ENCODE measurements around the gene GPR139. TPM values are rescaled to one million over a fixed set of nuclear protein-coding genes. Genes with fewer than 3 reads are reported as not detected.

GPR139 gene
- total RNA-seq, 1 experiment from 2014 or later = not detected

DNA sequence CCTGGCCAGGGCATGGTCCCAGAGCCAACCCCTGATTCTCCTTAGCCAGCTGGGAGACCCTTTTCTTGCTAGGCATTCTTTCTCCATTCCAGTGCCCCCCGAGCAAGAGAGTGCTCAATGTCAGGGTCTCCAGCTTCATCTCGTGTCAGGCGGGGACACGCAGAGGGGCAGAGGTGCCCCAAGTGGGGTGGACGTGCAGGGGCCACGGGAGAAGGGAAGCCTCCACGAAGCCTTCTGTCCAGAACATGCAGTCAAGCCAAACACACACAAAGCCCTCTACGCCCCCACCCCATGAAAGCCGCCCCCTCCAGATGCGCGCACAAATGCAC lies 852 bp downstream of the GPR139 start:
- Histone ChIP-seq H3K27me3 (replicated peaks; ENCODE audit: insufficient read depth, low read depth, low read length, poor library complexity) (peaks cover 93% of the 10 kb centered on the region), H3K27ac (ENCODE audit: low read depth, low read length, poor library complexity, severe bottlenecking) (no peak overlapping the region), H3K4me1 (ENCODE audit: insufficient read depth, low read length, poor library complexity, severe bottlenecking) (no peaks in the 10 kb centered on the region), H3K9me3 (ENCODE audit: low read depth, low read length, poor library complexity, severe bottlenecking) (no peaks in the 10 kb centered on the region), H3K36me3 (ENCODE audit: insufficient read depth, low read length, poor library complexity, severe bottlenecking) (no peaks in the 10 kb centered on the region), H3K4me3 (ENCODE audit: low read depth, low read length, poor library complexity, severe bottlenecking) (no peak overlapping the region)
- BruUV-seq (replicated peaks) = no TSS peak
- CTCF ChIA-PET = no interaction called here
- POLR2A ChIA-PET (ENCODE audit: low non-redundant PET) = interaction anchor here (0.6 kb wide), 1 partner anchor 237 kb away, joined by 9 read pairs; no protein-coding TSS in a partner anchor
- no peak for DNase-seq (ENCODE audit: low spot score)
- intact Hi-C loops (cut with micrococcal nuclease; ENCODE audit: unreplicated experiment) = no loop called here
- no peak for TF ChIP-seq EZH2 (IDR thresholded peaks at IDR 0.05; ENCODE audit: borderline replicate concordance, low read depth, low read length, poor library complexity, severe bottlenecking)
- TF ChIP-seq, protein P1, sequence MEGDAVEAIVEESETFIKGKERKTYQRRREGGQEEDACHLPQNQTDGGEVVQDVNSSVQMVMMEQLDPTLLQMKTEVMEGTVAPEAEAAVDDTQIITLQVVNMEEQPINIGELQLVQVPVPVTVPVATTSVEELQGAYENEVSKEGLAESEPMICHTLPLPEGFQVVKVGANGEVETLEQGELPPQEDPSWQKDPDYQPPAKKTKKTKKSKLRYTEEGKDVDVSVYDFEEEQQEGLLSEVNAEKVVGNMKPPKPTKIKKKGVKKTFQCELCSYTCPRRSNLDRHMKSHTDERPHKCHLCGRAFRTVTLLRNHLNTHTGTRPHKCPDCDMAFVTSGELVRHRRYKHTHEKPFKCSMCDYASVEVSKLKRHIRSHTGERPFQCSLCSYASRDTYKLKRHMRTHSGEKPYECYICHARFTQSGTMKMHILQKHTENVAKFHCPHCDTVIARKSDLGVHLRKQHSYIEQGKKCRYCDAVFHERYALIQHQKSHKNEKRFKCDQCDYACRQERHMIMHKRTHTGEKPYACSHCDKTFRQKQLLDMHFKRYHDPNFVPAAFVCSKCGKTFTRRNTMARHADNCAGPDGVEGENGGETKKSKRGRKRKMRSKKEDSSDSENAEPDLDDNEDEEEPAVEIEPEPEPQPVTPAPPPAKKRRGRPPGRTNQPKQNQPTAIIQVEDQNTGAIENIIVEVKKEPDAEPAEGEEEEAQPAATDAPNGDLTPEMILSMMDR (conservative IDR thresholded peaks at IDR 0.05; ENCODE audit: low read depth, low read length) = no peak

DNA sequence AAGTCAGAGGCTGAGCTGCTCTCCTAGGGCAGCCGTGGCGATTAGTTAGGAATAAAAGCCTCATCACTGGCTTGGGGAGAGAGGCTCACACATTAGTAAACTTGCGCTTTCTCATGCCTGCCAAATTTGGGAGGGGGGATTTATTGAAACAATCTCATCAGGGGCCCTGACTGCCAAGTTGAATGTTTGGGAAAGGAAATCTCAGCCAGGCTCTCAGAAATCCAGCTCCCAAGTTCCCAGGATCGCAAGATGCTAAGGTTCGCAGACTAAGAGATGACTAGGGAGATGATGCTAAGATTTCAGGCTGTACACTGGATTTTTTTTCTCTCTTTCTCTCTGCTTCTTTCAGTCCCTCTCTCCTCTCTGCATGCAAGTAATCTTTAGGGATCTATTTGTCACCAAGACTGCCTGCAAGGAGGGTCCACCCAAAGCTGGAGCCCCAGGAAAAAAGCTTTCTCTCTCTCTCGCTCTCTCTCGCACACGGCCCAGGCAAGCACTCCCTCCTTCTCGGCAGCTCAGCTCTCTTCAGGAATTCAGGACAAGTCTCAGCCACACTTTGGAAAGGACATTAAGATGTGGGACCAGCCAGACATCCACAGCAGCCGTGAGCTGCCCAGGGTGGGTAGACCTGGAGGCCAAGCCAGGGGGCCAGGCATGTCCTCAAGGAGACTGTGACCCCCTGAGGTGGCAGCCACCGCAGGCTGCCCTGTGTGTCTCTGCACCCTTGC lies 1.4 kb downstream of the GPR139 start:
- no peak for TF ChIP-seq EZH2 (IDR thresholded peaks at IDR 0.05; ENCODE audit: borderline replicate concordance, low read depth, low read length, poor library complexity, severe bottlenecking)
- TF ChIP-seq, protein P1 (conservative IDR thresholded peaks at IDR 0.05; ENCODE audit: low read depth, low read length) = no peak
- no peak for DNase-seq (ENCODE audit: low spot score)
- BruUV-seq (replicated peaks) = no TSS peak
- CTCF ChIA-PET = no interaction called here
- Histone ChIP-seq H3K27ac (ENCODE audit: low read depth, low read length, poor library complexity, severe bottlenecking) (no peak overlapping the region), H3K36me3 (ENCODE audit: insufficient read depth, low read length, poor library complexity, severe bottlenecking) (no peaks in the 10 kb centered on the region), H3K9me3 (ENCODE audit: low read depth, low read length, poor library complexity, severe bottlenecking) (no peaks in the 10 kb centered on the region), H3K4me1 (ENCODE audit: insufficient read depth, low read length, poor library complexity, severe bottlenecking) (no peaks in the 10 kb centered on the region), H3K27me3 (replicated peaks; ENCODE audit: insufficient read depth, low read depth, low read length, poor library complexity) (peaks cover 93% of the 10 kb centered on the region), H3K4me3 (ENCODE audit: low read depth, low read length, poor library complexity, severe bottlenecking) (no peak overlapping the region)
- intact Hi-C loops (cut with micrococcal nuclease; ENCODE audit: unreplicated experiment) = no loop called here
- POLR2A ChIA-PET (ENCODE audit: low non-redundant PET) = interaction anchor here (0.6 kb wide), 1 partner anchor 238 kb away, joined by 9 read pairs; no protein-coding TSS in a partner anchor

DNA sequence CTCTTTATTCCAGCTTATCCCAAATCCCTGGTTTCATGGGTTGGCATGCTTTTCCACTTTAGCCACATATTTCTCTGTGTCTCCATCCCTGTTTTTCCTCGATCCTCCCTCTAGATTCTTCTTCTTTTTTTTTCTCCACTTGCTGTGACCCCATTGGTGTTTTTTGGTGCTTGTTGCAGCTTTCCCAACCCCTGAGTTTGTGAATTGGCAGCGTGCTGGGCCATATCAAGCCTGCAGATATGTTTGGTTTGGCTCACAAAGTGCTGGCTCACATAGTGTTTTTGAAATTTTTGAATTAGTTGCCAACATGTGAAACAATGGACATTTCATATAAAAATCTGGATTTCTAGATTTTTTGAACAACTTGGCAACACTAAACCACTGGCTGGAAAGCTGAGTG lies 8.8 kb downstream of the GPR139 start:
- no peak overlapping the region for H3K4me3 ChIP-seq (ENCODE audit: low read depth, low read length, poor library complexity, severe bottlenecking)
- POLR2A ChIA-PET (ENCODE audit: low non-redundant PET) = no interaction called here
- no peak overlapping the region for H3K27ac ChIP-seq (ENCODE audit: low read depth, low read length, poor library complexity, severe bottlenecking)
- H3K9me3 ChIP-seq (ENCODE audit: low read depth, low read length, poor library complexity, severe bottlenecking) = no peaks in the 10 kb centered on the region
- no peaks in the 10 kb centered on the region for H3K4me1 ChIP-seq (ENCODE audit: insufficient read depth, low read length, poor library complexity, severe bottlenecking)
- intact Hi-C loops (cut with micrococcal nuclease; ENCODE audit: unreplicated experiment) = no loop called here
- DNase-seq (ENCODE audit: low spot score) = no peak
- peaks cover 20% of the 10 kb centered on the region for H3K27me3 ChIP-seq (replicated peaks; ENCODE audit: insufficient read depth, low read depth, low read length, poor library complexity)
- TF ChIP-seq, protein P1 (conservative IDR thresholded peaks at IDR 0.05; ENCODE audit: low read depth, low read length) = no peak
- no peak for TF ChIP-seq EZH2 (IDR thresholded peaks at IDR 0.05; ENCODE audit: borderline replicate concordance, low read depth, low read length, poor library complexity, severe bottlenecking)
- BruUV-seq (replicated peaks) = no TSS peak
- H3K36me3 ChIP-seq (ENCODE audit: insufficient read depth, low read length, poor library complexity, severe bottlenecking) = no peaks in the 10 kb centered on the region
- CTCF ChIA-PET = no interaction called here
